22Rv1 (cell line): ENCODE measurements around the gene GPRIN1.

Source experiments
- CTCF ChIP-seq: fragments of 450-650 bp; IDR thresholded peaks from 2 replicates; pipeline ENCODE4 v1.5.1; 2017; ENCODE audit warnings: mild to moderate bottlenecking
- ZFX ChIP-seq: fragments of 450-650 bp; IDR thresholded peaks from 2 replicates; pipeline ENCODE4 v1.6.1; 2017; ENCODE audit warnings: antibody characterized with exemption, borderline replicate concordance

GRCh38 chr5:176612008-176612407, 2.1 kb upstream of the GPRIN1 start:
- TF ChIP-seq CTCF = no peak
- TF ChIP-seq ZFX = no peak
